GM23338 (cell line): ENCODE results near the gene GPR176. TPM values are rescaled to one million over a fixed set of nuclear protein-coding genes. Genes with fewer than 3 reads are reported as not detected.

ENCODE experiments used
- ATAC-seq: fragments of 200-7000 bp; cut with Tn5 transposase; 3 replicates; pipeline ENCODE4 v1.9.1; 2020
- DNase-seq: peaks from one replicate; pipeline ENCODE4 v3.0.0-alpha.2; 2015; ENCODE audit warnings: low spot score
- H2AFZ ChIP-seq: fragments of 200-600 bp; sonication (generic); 2 replicates; pipeline ENCODE4 v1.8.0; 2016; ENCODE audit warnings: antibody characterized with exemption, mild to moderate bottlenecking, moderate library complexity
- H3F3A ChIP-seq: fragments of 200-600 bp; sonication (generic); replicated peaks from 2 replicates; pipeline ENCODE4 v1.8.0; 2017; ENCODE audit warnings: antibody characterized with exemption, mixed run types, low read depth
- H3K27ac ChIP-seq: fragments of 200-600 bp; sonication (generic); 2 replicates; pipeline ENCODE4 v1.6.1; 2016; ENCODE audit warnings: low read depth
- H3K27me3 ChIP-seq: fragments of 200-600 bp; sonication (generic); 2 replicates; pipeline ENCODE4 v1.8.0; 2016; ENCODE audit warnings: mild to moderate bottlenecking, mixed run types, moderate library complexity; ENCODE audit not compliant: insufficient read depth
- H3K36me3 ChIP-seq: fragments of 200-600 bp; sonication (generic); 2 replicates; pipeline ENCODE4 v1.8.0; 2016; ENCODE audit warnings: mild to moderate bottlenecking; ENCODE audit not compliant: insufficient read depth
- H3K4me1 ChIP-seq: fragments of 200-600 bp; sonication (generic); 2 replicates; pipeline ENCODE4 v1.8.0; 2016; ENCODE audit warnings: mild to moderate bottlenecking, moderate library complexity; ENCODE audit not compliant: insufficient read depth
- H3K4me2 ChIP-seq: fragments of 200-600 bp; sonication (generic); 2 replicates; pipeline ENCODE4 v1.7.1; 2017; ENCODE audit warnings: mixed run types
- H3K4me3 ChIP-seq: fragments of 200-600 bp; sonication (generic); 2 replicates; pipeline ENCODE4 v1.6.1; 2016; ENCODE audit warnings: mixed run types
- H3K79me2 ChIP-seq: fragments of 200-600 bp; sonication (generic); replicated peaks from 2 replicates; pipeline ENCODE4 v1.8.0; 2017; ENCODE audit warnings: mild to moderate bottlenecking; ENCODE audit not compliant: insufficient read depth
- H3K9me2 ChIP-seq: fragments of 200-600 bp; sonication (generic); 2 replicates; pipeline ENCODE4 v1.8.0; 2017; ENCODE audit not compliant: insufficient read depth
- H4K20me1 ChIP-seq: fragments of 200-600 bp; sonication (generic); replicated peaks from 2 replicates; pipeline ENCODE4 v1.8.0; 2017; ENCODE audit warnings: mild to moderate bottlenecking; ENCODE audit not compliant: insufficient read depth
- H3K27ac Mint-ChIP-seq: 2 replicates; pipeline ENCODE4 v1.8.0; 2020; ENCODE audit warnings: inconsistent platforms, mild to moderate bottlenecking, moderate library complexity, mixed read lengths
- H3K27me3 Mint-ChIP-seq: 3 replicates; pipeline ENCODE4 v1.8.0; 2022; ENCODE audit warnings: low read depth, mild to moderate bottlenecking, moderate library complexity, mixed read lengths, inconsistent platforms; ENCODE audit not compliant: insufficient read depth, poor library complexity
- H3K36me3 Mint-ChIP-seq: 3 replicates; pipeline ENCODE4 v1.8.0; 2021; ENCODE audit warnings: low read depth, mild to moderate bottlenecking, inconsistent platforms, moderate library complexity, mixed read lengths
- H3K4me1 Mint-ChIP-seq: 3 replicates; pipeline ENCODE4 v1.8.0; 2020; ENCODE audit warnings: mild to moderate bottlenecking, inconsistent platforms, mixed read lengths
- H3K4me3 Mint-ChIP-seq: 3 replicates; pipeline ENCODE4 v1.8.0; 2021; ENCODE audit warnings: moderate library complexity, mild to moderate bottlenecking, inconsistent platforms, mixed read lengths
- H3K9me3 Mint-ChIP-seq: 3 replicates; pipeline ENCODE4 v1.8.0; 2020; ENCODE audit warnings: moderate library complexity, mild to moderate bottlenecking, inconsistent platforms, mixed read lengths
- CREB1 ChIP-seq: fragments of 250-450 bp; sonication (Bioruptor Pico); IDR thresholded peaks from 2 replicates; pipeline ENCODE4 v1.5.0; 2020; ENCODE audit warnings: low read depth, mild to moderate bottlenecking, moderate library complexity
- CTCF ChIP-seq, 2 experiments: fragments of 200-600 bp in 1 of 2; sonication (generic) in 1 of 2; conservative IDR thresholded peaks; 2 replicates each; pipeline versions ENCODE4 v1.5.1 to v1.6.1; 2016 to 2017; ENCODE audit warnings: antibody characterized with exemption in 2 of 2, low read depth in 2 of 2, mild to moderate bottlenecking in 2 of 2, moderate library complexity in 1 of 2
- ETS1 ChIP-seq: IDR thresholded peaks from 2 replicates; pipeline ENCODE4 v1.6.1; 2016; ENCODE audit warnings: antibody characterized with exemption
- EZH2 ChIP-seq: fragments of 200-600 bp; sonication (generic); IDR thresholded peaks from one replicate; pipeline ENCODE4 v1.8.0; 2017; ENCODE audit warnings: antibody characterized with exemption, mild to moderate bottlenecking, low read depth; ENCODE audit not compliant: unreplicated experiment
- EZH2phosphoT487 ChIP-seq: fragments of 200-600 bp; sonication (generic); IDR thresholded peaks from one replicate; pipeline ENCODE4 v1.8.1; 2018; ENCODE audit warnings: antibody characterized with exemption; ENCODE audit not compliant: unreplicated experiment
- JUNB ChIP-seq: IDR thresholded peaks from one replicate; pipeline ENCODE4 v1.6.1; 2016; ENCODE audit warnings: antibody characterized with exemption; ENCODE audit not compliant: unreplicated experiment
- NANOG ChIP-seq: IDR thresholded peaks from 2 replicates; pipeline ENCODE4 v1.6.1; 2016; ENCODE audit warnings: antibody characterized with exemption, borderline replicate concordance
- POLR2AphosphoS5 ChIP-seq: IDR thresholded peaks from 2 replicates; pipeline ENCODE4 v1.6.1; 2016; ENCODE audit warnings: antibody characterized with exemption, low read depth
- REST ChIP-seq: IDR thresholded peaks from one replicate; pipeline ENCODE4 v1.6.1; 2018; ENCODE audit warnings: antibody characterized with exemption; ENCODE audit not compliant: unreplicated experiment
- STAT1 ChIP-seq: IDR thresholded peaks from one replicate; pipeline ENCODE4 v1.6.1; 2016; ENCODE audit warnings: antibody characterized with exemption; ENCODE audit not compliant: unreplicated experiment
- ZNF114 ChIP-seq: fragments of 250-450 bp; sonication (Bioruptor Pico); IDR thresholded peaks from 2 replicates; pipeline ENCODE4 v1.5.0; 2020; ENCODE audit warnings: mild to moderate bottlenecking, moderate library complexity
- ZNF331 ChIP-seq: fragments of 250-450 bp; sonication (Bioruptor Pico); IDR thresholded peaks from 2 replicates; pipeline ENCODE4 v1.5.0; 2020; ENCODE audit warnings: low read depth, mild to moderate bottlenecking, moderate library complexity
- ZNF462 ChIP-seq: fragments of 250-450 bp; sonication (Bioruptor Pico); IDR thresholded peaks from 2 replicates; pipeline ENCODE4 v1.5.0; 2020; ENCODE audit warnings: mild to moderate bottlenecking, moderate library complexity
- polyA plus RNA-seq: library from polyadenylated mRNA; unstranded; fragments of >200 nt; fragmentation: Nextera tagmentation; extraction: Ambion mirVana; gene quantifications from 2 replicates; pipeline ENCODE4 v1.2.1, GENCODE V29; 2016
- total RNA-seq: library from RNA; depleted of rRNA; stranded (reverse); fragments of >200 nt; shearing (Covaris generic); gene quantifications from 2 replicates; pipeline ENCODE4 v1.2.3, GENCODE V29; 2014

GPR176 gene
- total and polyA plus RNA-seq, 2 experiments from 2014 or later = 60.0 to 248 TPM

- DNase-seq (no peak), ATAC-seq (no peak)
- no peaks in the 10 kb centered on the region for H3K27me3 ChIP-seq
- peaks cover 42% of the 10 kb centered on the region for H3K4me1 ChIP-seq
- peak overlapping the region; percentile 91 for H3K4me3 ChIP-seq
- H3K36me3 ChIP-seq = no peaks in the 10 kb centered on the region
- no peaks in the 10 kb centered on the region; the same call in 1 of the 2 replicates for H3F3A ChIP-seq
- Mint-ChIP-seq H3K9me3 (no peaks in the 10 kb centered on the region), H3K36me3 (no peaks in the 10 kb centered on the region; the same call in 2 of the 3 replicates), H3K4me3 (peak overlapping the region; percentile 78), H3K4me1 (peaks cover 49% of the 10 kb centered on the region), H3K27ac (peak overlapping the region; percentile 64; the same call in 1 of the 2 replicates), H3K27me3 (no peaks in the 10 kb centered on the region)
- no peaks in the 10 kb centered on the region for H3K9me2 ChIP-seq
- peak overlapping the region; percentile 56 for H3K27ac ChIP-seq
- TF ChIP-seq ZNF331 (CRISPR knock-in tag) (no peak), EZH2 (no peak), ZNF462 (CRISPR knock-in tag) (no peak), EZH2phosphoT487 (no peak), CTCF (conservative IDR thresholded peaks at IDR 0.05; ENCODE audit: low read depth in 2 of 2) (no peak), JUNB (no peak), NANOG (no peak), POLR2AphosphoS5 (no peak), ZNF114 (CRISPR knock-in tag) (no peak), STAT1 (no peak), REST (no peak), ETS1 (no peak), CREB1 (CRISPR knock-in tag) (no peak)
- peak overlapping the region; percentile 30; the same call in 1 of the 2 replicates for H2AFZ ChIP-seq
- H3K4me2 ChIP-seq = peak overlapping the region; percentile 76
- H3K79me2 ChIP-seq = peaks cover 27% of the 10 kb centered on the region
- H4K20me1 ChIP-seq = no peaks in the 10 kb centered on the region
Measured at GRCh38 chr15:39781967-39782302, 138.1 kb downstream of the GPR176 start.
